DLD1 (cell line): ENCODE results near the gene PSEN2.
"Not testable (repeated sequence)": the region's sequence is repeated elsewhere in the genome, so short reads cannot be mapped to it uniquely, and the experiment has no call there.

Experiments used
- in situ Hi-C: cut with HindIII; loops from 2 replicates; pipeline ENCODE4 v1.10.0; 2017; ENCODE audit warnings: low sequenced_read_pairs

Gene PSEN2

DNA sequence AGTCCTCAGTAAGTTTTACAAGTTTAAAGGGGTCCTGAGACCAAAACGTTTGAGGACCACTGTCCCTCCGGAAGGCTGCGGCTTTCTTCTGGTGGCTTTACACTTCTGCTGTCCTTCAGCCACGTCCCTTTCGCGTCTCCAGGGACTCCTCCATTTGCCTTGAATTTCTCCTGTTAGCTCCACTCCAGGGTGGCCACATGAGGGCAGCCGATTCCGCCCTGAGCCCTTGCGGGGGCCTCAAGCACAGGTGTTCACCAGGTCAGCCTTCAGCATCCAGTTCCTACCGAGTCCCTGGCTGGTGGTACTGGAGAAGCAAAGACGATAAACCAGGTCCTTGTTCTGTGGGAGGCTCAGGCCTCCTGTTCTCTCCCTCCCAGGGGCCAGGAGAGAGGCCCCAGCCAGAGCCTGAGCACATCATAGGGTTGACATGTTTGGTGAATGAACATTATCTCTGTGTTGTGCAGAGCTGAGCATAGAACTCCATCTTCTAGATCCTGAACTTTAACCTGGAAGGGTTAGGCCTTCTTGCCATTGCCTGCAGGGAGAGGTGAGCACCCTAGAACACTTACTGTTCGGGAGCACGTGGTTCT lies 42.3 kb downstream of the PSEN2 start:
- in situ Hi-C loops, result no loop called here

GRCh38 chr1:226915672-226915995 lies 45.2 kb downstream of the PSEN2 start:
- in situ Hi-C loops, result no loop called here

DNA sequence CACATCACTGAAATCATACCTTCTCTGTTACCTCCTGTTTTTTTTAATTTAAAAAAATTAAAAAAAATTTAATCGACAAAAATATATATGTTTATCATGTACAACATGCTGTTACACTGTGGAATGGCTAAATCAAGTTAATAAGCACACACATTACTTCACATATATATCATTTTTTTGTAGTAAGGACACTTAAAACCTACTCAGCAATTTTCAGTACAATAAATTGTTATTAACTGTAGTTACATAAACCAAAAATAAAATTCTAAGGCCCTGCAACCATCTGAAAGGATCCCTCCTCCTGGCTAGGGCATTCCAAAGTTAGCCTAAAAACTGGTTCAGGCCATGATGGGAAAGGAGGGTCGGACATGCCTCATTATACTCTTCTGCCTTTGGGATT lies 46.1 kb downstream of the PSEN2 start:
- in situ Hi-C loops, result no loop called here

DNA sequence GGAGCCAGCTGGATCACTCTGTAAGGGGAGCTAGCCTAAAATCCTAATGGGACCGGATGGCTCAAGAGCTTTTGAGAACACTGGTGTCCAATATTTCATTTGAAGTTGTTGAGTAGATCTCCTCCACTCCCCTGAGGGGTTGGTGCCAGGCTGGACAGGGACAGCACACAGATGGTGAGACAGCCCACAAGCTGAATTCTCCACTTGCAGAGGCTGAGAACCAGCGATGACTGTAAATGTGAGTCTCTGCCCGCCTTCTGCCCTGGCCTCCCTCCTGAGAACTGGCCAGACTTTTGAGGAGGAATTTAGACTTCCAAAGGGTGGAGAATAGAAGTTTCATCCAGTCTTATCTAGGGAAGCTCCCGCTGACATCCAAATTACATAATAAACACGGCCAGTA lies 49.2 kb downstream of the PSEN2 start:
- in situ Hi-C loops, result no loop called here

DNA sequence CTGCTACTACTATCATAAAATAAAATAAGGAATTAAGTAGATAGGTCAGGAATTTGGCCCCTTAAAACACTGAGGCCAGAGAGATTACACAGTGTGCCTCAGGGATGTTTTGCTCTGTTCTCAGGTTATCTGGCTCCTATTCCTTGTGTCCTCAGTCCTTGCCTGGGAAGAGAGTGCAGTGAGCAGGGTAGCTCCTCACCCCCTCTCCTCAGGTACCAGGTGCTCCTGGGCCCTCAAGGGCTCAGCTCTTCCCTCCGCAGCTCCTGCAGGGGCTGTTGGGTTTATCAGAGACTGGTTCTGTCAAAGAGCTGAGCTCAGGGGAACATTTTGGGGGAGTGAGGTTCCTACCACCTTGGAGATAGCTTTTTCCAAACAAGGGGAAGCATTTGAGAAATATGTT lies 49.6 kb downstream of the PSEN2 start:
- in situ Hi-C loops, result no loop called here

DNA sequence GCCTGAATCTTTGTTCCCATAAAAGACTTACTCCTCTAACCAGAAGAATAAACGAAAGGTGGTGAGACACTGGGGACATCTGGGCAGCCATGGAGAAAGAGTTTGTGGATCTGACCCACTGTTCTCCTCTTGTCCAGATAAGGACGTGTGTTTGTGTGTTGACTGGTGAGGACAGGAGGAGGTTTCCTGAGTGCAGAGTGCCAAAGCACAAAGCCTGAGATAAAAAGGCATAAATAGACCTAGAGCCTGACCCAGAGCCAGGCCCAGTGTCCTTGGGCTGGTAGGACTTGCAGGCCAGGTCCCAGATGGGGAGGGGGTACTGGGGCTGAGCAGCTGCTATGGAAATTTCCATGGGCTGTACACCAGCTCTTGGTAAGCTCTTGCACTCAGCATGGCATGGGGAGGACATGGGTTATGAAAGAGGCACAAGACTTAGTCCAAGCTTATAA lies 50.1 kb downstream of the PSEN2 start:
- in situ Hi-C loops, result no loop called here

DNA sequence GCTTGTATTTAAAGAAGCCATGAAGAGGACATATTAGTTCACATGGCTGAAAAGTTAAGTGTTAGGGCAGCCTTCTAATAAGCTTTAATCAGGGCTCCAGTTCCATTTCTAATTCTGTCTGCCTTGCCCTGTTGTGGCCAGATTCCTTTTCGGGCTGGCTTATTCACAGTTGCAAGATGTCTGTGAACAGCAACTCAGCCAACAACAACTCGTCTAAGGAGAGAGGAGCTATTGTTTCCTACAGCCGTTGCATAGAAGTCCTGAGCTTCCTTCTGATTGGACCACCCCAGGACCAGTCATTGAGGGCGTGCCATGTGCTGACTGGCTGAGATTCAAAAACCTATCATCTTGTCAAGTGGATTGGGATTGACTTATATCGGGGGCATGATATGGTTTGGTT lies 51.1 kb downstream of the PSEN2 start:
- in situ Hi-C loops, result no loop called here

DNA sequence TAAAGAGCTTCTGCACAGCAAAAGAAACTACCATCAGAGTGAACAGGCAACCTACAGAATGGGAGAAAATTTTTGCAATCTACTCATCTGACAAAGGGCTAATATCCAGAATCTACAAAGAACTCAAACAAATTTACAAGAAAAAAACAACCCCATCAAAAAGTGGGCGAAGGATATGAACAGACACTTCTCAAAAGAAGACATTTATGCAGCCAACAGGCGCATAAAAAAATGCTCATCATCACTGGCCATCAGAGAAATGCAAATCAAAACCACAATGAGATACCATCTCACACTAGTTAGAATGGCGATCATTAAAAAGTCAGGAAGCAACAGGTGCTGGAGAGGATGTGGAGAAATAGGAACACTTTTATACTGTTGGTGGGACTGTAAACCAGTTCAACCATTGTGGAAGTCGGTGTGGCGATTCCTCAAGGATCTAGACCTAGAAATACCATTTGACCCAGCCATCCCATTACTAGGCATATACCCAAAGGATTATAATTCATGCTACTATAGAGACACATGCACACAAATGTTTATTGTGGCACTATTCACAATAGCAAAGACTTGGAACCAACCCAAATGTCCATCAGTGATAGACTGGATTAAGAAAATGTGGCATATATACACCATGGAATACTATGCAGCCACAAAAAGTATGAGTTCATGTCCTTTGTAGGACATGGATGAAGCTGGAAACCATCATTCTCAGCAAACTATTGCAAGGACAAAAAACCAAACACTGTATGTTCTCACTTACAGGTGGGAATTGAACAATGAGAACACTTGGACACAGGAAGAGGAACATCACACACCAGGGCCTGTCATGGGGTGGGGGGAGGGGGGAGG lies 59.1 kb downstream of the PSEN2 start:
- in situ Hi-C loops, result not testable (repeated sequence)

DNA sequence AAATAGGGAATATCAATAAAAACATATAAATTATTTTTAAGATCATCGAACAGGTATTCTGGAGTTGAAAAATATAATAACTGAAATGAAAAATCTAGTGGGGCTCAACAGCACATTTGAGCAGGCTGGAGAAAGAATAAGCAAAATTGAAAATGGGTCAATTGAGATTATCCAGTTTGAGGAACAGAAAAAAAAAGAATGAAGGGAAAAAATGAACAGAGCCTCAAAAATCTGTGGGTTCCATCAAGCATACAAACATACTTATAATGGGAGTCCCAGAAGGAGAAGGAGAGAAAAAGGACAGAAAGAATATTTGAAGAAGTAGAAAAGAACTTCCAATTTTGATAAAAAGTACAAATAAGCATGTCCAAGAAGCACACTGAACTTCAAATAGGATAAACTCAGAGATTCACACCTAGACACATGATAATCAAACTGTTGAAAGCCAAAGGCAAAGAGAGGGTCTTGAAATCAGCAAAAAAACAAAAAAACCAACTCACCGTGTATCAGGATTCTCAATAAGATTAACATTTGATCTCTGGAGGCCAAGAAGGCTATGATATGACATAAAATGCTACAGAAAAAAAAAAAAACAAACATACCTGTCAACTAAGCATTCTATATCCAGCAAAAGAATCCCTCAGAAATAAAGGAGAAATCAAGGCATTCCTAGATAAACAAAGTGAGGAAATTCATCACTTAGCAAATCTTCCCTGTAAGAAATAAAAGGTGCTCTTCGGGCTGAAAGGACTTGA lies 64.2 kb downstream of the PSEN2 start:
- in situ Hi-C loops, result no loop called here

- in situ Hi-C loops, result no loop called here
These were observed 67.7 kb downstream of the PSEN2 start for GRCh38 chr1:226937940-226938725.

- in situ Hi-C loops, result no loop called here
These were observed 68.6 kb downstream of the PSEN2 start for GRCh38 chr1:226938903-226939437.

DNA sequence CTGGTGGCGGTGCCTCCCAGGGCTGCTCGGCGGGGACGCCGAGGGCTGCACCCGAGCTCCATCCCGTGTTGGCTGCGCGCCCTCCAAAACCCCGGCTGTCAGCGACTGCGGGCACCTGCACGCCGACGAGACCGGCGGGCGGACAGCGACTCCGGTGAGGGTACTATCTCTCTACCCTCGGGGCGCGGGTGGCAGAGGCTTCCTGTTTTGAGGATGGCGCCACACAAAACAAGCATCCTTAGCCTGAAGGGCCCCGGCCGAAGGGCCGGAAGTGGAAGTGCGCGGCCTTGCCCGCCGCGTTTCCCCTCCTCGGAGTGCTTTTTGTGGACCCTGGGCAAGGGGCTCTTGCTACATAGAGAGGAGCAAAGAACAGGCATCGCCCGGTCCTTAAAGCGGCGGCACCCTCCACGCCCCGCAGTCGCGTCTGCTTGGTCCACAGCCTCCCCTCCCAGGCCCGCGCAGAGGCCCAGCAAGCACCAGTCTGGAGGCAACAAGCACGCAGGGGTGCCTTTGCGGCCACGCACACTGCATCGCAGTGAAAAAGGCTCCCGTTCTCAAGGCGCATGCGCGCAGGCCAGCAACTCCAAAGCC lies 69.1 kb downstream of the PSEN2 start:
- in situ Hi-C loops, result no loop called here

DNA sequence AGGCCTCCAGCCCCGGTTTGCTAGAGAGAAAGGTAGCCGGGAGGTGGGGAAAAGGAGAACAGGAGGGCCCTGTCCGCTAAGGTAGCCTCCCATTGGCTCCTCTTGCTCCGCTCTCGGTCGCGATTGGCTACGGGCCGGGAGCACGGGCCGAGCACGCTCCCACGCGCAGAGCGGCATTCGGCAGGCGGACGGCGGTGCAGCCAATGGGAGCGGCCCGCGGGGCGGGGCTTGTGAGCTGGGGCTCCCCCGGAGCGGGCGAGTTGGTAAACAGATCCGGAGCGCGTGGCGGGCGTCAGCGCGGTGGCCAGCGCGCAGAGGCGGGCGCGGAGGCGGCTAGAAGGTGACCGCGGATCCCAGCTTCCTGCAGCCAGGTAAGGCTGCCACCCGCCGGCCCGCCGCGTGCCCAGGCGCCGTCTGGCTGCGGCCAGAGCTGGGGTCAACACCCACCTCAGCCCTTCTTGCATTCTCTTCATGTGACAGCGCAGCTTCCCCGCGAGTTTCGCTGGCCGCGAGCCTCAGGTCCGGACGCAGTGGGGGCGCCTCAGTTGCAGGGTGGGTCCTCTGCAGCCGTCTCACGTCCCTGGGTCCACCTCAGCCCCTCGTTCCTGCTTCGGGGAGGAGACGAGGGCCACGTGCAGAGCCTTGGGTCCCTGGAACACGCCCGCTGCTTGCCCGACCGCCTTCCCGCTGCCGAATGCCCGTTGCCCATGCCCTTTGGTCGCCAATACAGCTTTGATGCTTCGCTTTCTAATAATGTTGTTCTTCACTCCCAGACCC lies 69.8 kb downstream of the PSEN2 start, which contains the start of gene COQ8A:
COQ8A (plus strand) TSS at position 266 of the 777 bp plus-strand sequence. CDS start 21,092 bp downstream, outside the sequence.
- in situ Hi-C loops, result no loop called here

DNA sequence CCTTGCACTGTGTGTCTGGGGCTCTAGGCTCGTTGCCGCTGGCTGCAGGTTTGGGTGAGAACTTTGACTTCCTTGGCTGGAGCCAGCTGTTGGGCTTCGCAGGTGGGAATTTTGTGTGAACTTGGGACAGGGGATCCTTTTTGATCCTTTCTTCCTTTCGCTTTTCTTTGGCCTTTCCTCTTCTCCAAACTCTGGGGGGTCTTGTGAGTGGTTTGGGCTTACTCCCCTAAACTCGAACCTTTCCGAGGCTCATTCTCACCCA lies 70.3 kb downstream of the PSEN2 start:
- in situ Hi-C loops, result no loop called here

DNA sequence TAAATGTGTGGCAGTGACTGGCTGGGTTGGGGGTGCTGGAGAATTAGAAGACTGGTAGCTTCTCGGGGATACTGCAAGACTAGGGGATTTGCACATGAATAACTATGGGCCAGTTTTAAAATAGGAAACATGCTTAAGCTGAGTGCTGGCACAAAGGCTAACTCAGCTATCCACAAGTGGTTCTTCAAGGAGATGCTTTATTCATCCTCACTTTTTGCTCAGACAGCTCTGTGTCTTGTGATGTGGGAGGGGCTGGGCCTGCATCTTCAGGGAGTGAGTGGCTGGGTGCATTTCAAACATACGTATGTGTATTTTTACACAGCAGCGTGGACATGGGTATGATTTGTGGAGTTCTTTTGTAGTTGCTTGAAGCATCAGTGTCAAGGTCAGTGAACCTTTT lies 72.0 kb downstream of the PSEN2 start:
- in situ Hi-C loops, result no loop called here

DNA sequence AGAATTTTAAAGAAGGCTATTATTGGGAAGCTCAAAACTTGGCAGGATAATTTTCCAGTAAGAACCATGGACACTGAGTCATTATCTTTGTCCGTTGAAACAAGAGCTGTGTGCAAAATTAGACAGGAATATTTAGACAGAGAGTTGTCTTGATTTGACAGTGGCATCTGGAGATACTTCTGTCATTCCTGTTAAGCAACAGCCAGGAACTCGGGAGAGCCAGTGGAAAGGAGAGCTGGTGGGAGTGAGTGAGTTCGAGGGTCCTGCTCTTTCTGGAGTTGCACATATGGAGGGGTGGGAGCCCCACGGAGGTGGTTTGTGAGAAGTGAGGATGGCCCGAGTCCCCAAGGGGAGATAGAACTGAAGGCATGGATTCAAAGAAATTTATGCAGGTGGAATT lies 72.7 kb downstream of the PSEN2 start:
- in situ Hi-C loops, result no loop called here

- in situ Hi-C loops, result no loop called here
These were observed 73.5 kb downstream of the PSEN2 start for GRCh38 chr1:226943927-226944326.

GRCh38 chr1:226945106-226945857 lies 74.9 kb downstream of the PSEN2 start:
- in situ Hi-C loops, result no loop called here
